ENCODE results near the gene CYFIP2. TPM values are rescaled to one million over a fixed set of nuclear protein-coding genes. Genes with fewer than 3 reads are reported as not detected.
A peak's percentile ranks its signal among the peaks of the same experiment; 100 is the strongest.

CYFIP2 gene
- total and polyA plus RNA-seq, 4 donors: 48.1 to 160 (median 104) TPM

GRCh38 chr5:157335534-157336422 is 69.9 kb downstream of the CYFIP2 start:
- Histone ChIP-seq H3K9me3 (ENCODE audit: control insufficient read depth, insufficient read depth, low read length) (no peaks in the 10 kb centered on the region), H3K27me3 (ENCODE audit: control insufficient read depth, insufficient read depth, low read length) (no peaks in the 10 kb centered on the region), H3K36me3 (ENCODE audit: control insufficient read depth, insufficient read depth, low read length) (peaks cover 28% of the 10 kb centered on the region), H3K4me3 (ENCODE audit: low read depth, low read length) (no peak overlapping the region), H3K27ac (ENCODE audit: low read depth, low read length) (no peak overlapping the region), H3K4me1 (ENCODE audit: control insufficient read depth, insufficient read depth, low read length) (no peaks in the 10 kb centered on the region)
- peak in 1 of 6 donors; percentile 41 for DNase-seq (ENCODE audit: low read depth in 4 of 6, low spot score in 6 of 6)
- 80% methylated on average over 2 of the region's 8 CpGs for WGBS (ENCODE audit: insufficient coverage)

GRCh38 chr5:157336423-157336744 is 70.5 kb downstream of the CYFIP2 start:
- Histone ChIP-seq H3K36me3 (ENCODE audit: control insufficient read depth, insufficient read depth, low read length) (peaks cover 25% of the 10 kb centered on the region), H3K4me1 (ENCODE audit: control insufficient read depth, insufficient read depth, low read length) (no peaks in the 10 kb centered on the region), H3K27ac (ENCODE audit: low read depth, low read length) (no peak overlapping the region), H3K9me3 (ENCODE audit: control insufficient read depth, insufficient read depth, low read length) (no peaks in the 10 kb centered on the region), H3K4me3 (ENCODE audit: low read depth, low read length) (no peak overlapping the region), H3K27me3 (ENCODE audit: control insufficient read depth, insufficient read depth, low read length) (no peaks in the 10 kb centered on the region)
- DNase-seq (ENCODE audit: low read depth in 4 of 6, low spot score in 6 of 6): no peak
- WGBS (ENCODE audit: insufficient coverage): 66% methylated on average over 3 of the region's 3 CpGs

GRCh38 chr5:157339409-157339808 is 73.5 kb downstream of the CYFIP2 start:
- peaks cover 20% of the 10 kb centered on the region for H3K36me3 ChIP-seq (ENCODE audit: control insufficient read depth, insufficient read depth, low read length)
- WGBS (ENCODE audit: insufficient coverage): 100% methylated on average over 1 of the region's 1 CpG
- no peaks in the 10 kb centered on the region for H3K27me3 ChIP-seq (ENCODE audit: control insufficient read depth, insufficient read depth, low read length)
- no peak for DNase-seq (ENCODE audit: low read depth in 4 of 6, low spot score in 6 of 6)
- H3K27ac ChIP-seq (ENCODE audit: low read depth, low read length): no peak overlapping the region
- no peaks in the 10 kb centered on the region for H3K4me1 ChIP-seq (ENCODE audit: control insufficient read depth, insufficient read depth, low read length)
- no peak overlapping the region for H3K4me3 ChIP-seq (ENCODE audit: low read depth, low read length)
- H3K9me3 ChIP-seq (ENCODE audit: control insufficient read depth, insufficient read depth, low read length): no peaks in the 10 kb centered on the region

- DNase-seq (ENCODE audit: low read depth in 4 of 6, low spot score in 6 of 6): no peak
- no peak overlapping the region for H3K4me3 ChIP-seq (ENCODE audit: low read depth, low read length)
- 91% methylated on average over 14 of the region's 16 CpGs for WGBS (ENCODE audit: insufficient coverage)
- peaks cover 23% of the 10 kb centered on the region for H3K36me3 ChIP-seq (ENCODE audit: control insufficient read depth, insufficient read depth, low read length)
- no peaks in the 10 kb centered on the region for H3K27me3 ChIP-seq (ENCODE audit: control insufficient read depth, insufficient read depth, low read length)
- no peaks in the 10 kb centered on the region for H3K9me3 ChIP-seq (ENCODE audit: control insufficient read depth, insufficient read depth, low read length)
- no peaks in the 10 kb centered on the region for H3K4me1 ChIP-seq (ENCODE audit: control insufficient read depth, insufficient read depth, low read length)
- H3K27ac ChIP-seq (ENCODE audit: low read depth, low read length): no peak overlapping the region
Measured at GRCh38 chr5:157342822-157343402, 77.0 kb downstream of the CYFIP2 start.

DNA sequence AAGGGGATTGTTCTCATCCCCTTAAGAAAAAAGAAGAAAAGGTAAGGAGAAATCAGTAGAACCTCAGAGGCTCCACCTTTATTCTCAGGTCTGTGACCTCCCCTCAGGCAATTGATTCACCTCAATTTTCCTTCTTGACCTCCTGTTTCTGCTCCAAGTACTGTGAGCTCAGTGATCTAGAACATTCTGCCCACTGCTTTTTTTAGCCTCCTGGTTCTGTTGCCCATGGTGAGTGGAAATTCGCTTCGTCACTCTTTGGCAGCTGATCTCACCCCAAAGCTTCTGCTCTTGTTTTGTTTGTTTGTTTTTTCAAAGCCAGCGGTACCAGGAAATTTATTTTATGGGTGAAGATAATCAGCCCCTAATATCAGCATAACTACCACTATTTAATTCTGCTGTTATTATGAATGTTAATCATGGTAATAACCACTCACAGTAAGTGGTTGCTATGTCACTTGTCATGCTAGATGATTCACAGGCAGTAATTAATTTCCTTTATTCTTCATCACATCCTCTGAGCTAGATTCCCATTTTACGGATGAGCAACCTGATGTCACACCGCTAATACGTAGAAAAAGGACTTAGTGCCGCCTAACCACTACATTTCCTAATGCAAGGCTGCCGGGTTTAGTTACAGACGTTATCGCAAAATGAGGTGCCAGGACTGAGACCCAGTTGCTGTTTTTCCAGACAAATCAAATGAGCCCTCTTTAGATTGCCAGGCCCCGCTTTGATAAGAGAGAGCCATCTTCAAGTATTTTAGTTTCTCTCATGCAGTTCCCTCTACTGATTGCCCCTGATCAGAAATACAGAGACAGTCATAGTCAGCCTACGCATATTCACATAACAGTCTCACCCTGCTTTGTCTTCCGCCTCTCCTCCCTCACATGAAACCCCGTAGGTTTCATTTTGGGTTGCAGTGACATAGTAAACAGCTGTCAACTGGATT is 78.2 kb downstream of the CYFIP2 start:
- H3K4me1 ChIP-seq (ENCODE audit: control insufficient read depth, insufficient read depth, low read length): no peaks in the 10 kb centered on the region
- no peak overlapping the region for H3K4me3 ChIP-seq (ENCODE audit: low read depth, low read length)
- H3K9me3 ChIP-seq (ENCODE audit: control insufficient read depth, insufficient read depth, low read length): no peaks in the 10 kb centered on the region
- peaks cover 27% of the 10 kb centered on the region for H3K36me3 ChIP-seq (ENCODE audit: control insufficient read depth, insufficient read depth, low read length)
- 74% methylated on average over 12 of the region's 14 CpGs for WGBS (ENCODE audit: insufficient coverage)
- H3K27ac ChIP-seq (ENCODE audit: low read depth, low read length): no peak overlapping the region
- H3K27me3 ChIP-seq (ENCODE audit: control insufficient read depth, insufficient read depth, low read length): no peaks in the 10 kb centered on the region
- DNase-seq (ENCODE audit: low read depth in 4 of 6, low spot score in 6 of 6): peak in 1 of 6 donors; percentile 65

- no peak overlapping the region for H3K27ac ChIP-seq (ENCODE audit: low read depth, low read length)
- H3K36me3 ChIP-seq (ENCODE audit: control insufficient read depth, insufficient read depth, low read length): peaks cover 21% of the 10 kb centered on the region
- 64% methylated on average over 7 of the region's 7 CpGs for WGBS (ENCODE audit: insufficient coverage)
- H3K4me1 ChIP-seq (ENCODE audit: control insufficient read depth, insufficient read depth, low read length): no peaks in the 10 kb centered on the region
- peak in 1 of 6 donors; percentile 74 for DNase-seq (ENCODE audit: low read depth in 4 of 6, low spot score in 6 of 6)
- H3K4me3 ChIP-seq (ENCODE audit: low read depth, low read length): no peak overlapping the region
- no peaks in the 10 kb centered on the region for H3K27me3 ChIP-seq (ENCODE audit: control insufficient read depth, insufficient read depth, low read length)
- no peaks in the 10 kb centered on the region for H3K9me3 ChIP-seq (ENCODE audit: control insufficient read depth, insufficient read depth, low read length)
Measured at GRCh38 chr5:157345067-157345466, 79.1 kb downstream of the CYFIP2 start.

GRCh38 chr5:157345485-157345884 is 79.6 kb downstream of the CYFIP2 start:
- DNase-seq (ENCODE audit: low read depth in 4 of 6, low spot score in 6 of 6): peak in 2 of 6 donors; percentile 66 to 95
- Histone ChIP-seq H3K4me1 (ENCODE audit: control insufficient read depth, insufficient read depth, low read length) (no peaks in the 10 kb centered on the region), H3K4me3 (ENCODE audit: low read depth, low read length) (no peak overlapping the region)

DNA sequence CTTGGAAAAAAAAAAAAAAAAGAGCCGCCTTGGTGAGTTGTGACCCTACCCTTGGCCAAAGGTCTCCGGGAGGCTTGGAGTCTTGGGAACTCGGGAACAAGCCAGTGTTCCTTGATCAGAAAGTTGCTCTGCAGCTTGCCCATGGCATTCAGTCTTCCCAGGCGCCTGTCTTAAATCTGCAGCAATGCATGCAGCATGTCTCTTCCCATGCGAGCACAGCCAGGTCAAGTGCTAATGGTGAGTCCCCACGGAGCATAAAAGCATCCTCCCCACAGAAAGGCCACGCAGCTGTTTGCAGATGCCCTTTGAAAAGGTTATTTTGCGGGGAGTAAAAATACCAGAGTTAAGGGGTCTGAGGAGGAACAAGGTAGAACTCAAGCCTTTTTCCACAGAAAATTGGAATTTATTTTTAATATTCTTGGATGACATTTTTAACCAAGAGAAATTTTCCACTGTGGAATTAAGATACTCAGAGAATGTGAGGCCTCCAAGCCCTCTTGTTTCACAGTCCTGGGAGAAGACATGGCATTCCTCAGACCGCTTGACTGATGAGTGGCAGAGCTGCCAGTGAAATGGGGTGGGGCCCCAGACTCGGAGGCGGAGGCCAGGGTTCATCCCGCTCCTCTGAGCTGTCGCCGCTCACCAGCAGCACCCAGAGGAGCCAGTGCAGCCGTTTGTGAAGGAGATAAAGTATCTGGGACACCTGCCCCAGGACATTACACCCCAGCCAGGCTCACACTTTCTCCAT is 81.6 kb downstream of the CYFIP2 start:
- 75% methylated on average over 10 of the region's 15 CpGs for WGBS (ENCODE audit: insufficient coverage)
- H3K27ac ChIP-seq (ENCODE audit: low read depth, low read length): no peak overlapping the region
- peaks cover 19% of the 10 kb centered on the region for H3K36me3 ChIP-seq (ENCODE audit: control insufficient read depth, insufficient read depth, low read length)
- no peak for DNase-seq (ENCODE audit: low read depth in 4 of 6, low spot score in 6 of 6)
- no peaks in the 10 kb centered on the region for H3K4me1 ChIP-seq (ENCODE audit: control insufficient read depth, insufficient read depth, low read length)
- no peaks in the 10 kb centered on the region for H3K9me3 ChIP-seq (ENCODE audit: control insufficient read depth, insufficient read depth, low read length)
- no peaks in the 10 kb centered on the region for H3K27me3 ChIP-seq (ENCODE audit: control insufficient read depth, insufficient read depth, low read length)
- H3K4me3 ChIP-seq (ENCODE audit: low read depth, low read length): no peak overlapping the region

More at GRCh38 chr5:157345485-157345884, 79.6 kb downstream of the CYFIP2 start:
- H3K27me3 ChIP-seq (ENCODE audit: control insufficient read depth, insufficient read depth, low read length): no peaks in the 10 kb centered on the region
- peaks cover 21% of the 10 kb centered on the region for H3K36me3 ChIP-seq (ENCODE audit: control insufficient read depth, insufficient read depth, low read length)
- H3K9me3 ChIP-seq (ENCODE audit: control insufficient read depth, insufficient read depth, low read length): no peaks in the 10 kb centered on the region
- H3K27ac ChIP-seq (ENCODE audit: low read depth, low read length): no peak overlapping the region
- WGBS (ENCODE audit: insufficient coverage): 35% methylated on average over 3 of the region's 6 CpGs

- WGBS (ENCODE audit: insufficient coverage): 93% methylated on average over 1 of the region's 2 CpGs
- H3K36me3 ChIP-seq (ENCODE audit: control insufficient read depth, insufficient read depth, low read length): peaks cover 15% of the 10 kb centered on the region
Measured at GRCh38 chr5:157348049-157348400, 82.1 kb downstream of the CYFIP2 start.

More at GRCh38 chr5:157348049-157348400, 82.1 kb downstream of the CYFIP2 start:
- H3K27ac ChIP-seq (ENCODE audit: low read depth, low read length): no peak overlapping the region
- H3K9me3 ChIP-seq (ENCODE audit: control insufficient read depth, insufficient read depth, low read length): no peaks in the 10 kb centered on the region
- H3K4me1 ChIP-seq (ENCODE audit: control insufficient read depth, insufficient read depth, low read length): no peaks in the 10 kb centered on the region
- DNase-seq (ENCODE audit: low read depth in 4 of 6, low spot score in 6 of 6): no peak
- no peaks in the 10 kb centered on the region for H3K27me3 ChIP-seq (ENCODE audit: control insufficient read depth, insufficient read depth, low read length)
- H3K4me3 ChIP-seq (ENCODE audit: low read depth, low read length): no peak overlapping the region

Measured in spinal cord (tissue), 10 donors.